Measurements from ENCODE around the gene TM4SF20.

The TM4SF20 gene

GRCh38 chr2:227377467-227378351, 1.4 kb downstream of the TM4SF20 start:
- WGBS, 2 experiments (ENCODE audit: insufficient coverage in 2 of 2), result 86 to 91% methylated on average over 5 to 8 of the region's 8 CpGs
- H3K4me3 ChIP-seq (ENCODE audit: extremely low read depth, insufficient read depth, low read length, poor library complexity, severe bottlenecking), result no peak overlapping the region
- H3K9me3 ChIP-seq (ENCODE audit: control insufficient read depth, low read length), result no peaks in the 10 kb centered on the region
- H3K36me3 ChIP-seq (ENCODE audit: control insufficient read depth, insufficient read depth, low read length), result no peaks in the 10 kb centered on the region
- H3K4me1 ChIP-seq (ENCODE audit: control insufficient read depth, insufficient read depth, low read length, poor library complexity, severe bottlenecking), result no peaks in the 10 kb centered on the region
- H3K27ac ChIP-seq (ENCODE audit: low read depth, low read length, severe bottlenecking), result no peak overlapping the region

- Histone ChIP-seq H3K27ac (ENCODE audit: low read depth, low read length, severe bottlenecking) (no peak overlapping the region), H3K4me1 (ENCODE audit: control insufficient read depth, insufficient read depth, low read length, poor library complexity, severe bottlenecking) (no peaks in the 10 kb centered on the region), H3K36me3 (ENCODE audit: control insufficient read depth, insufficient read depth, low read length) (no peaks in the 10 kb centered on the region), H3K9me3 (ENCODE audit: control insufficient read depth, low read length) (no peaks in the 10 kb centered on the region), H3K4me3 (ENCODE audit: extremely low read depth, insufficient read depth, low read length, poor library complexity, severe bottlenecking) (no peak overlapping the region)
- 60 to 73% methylated on average over 1 to 4 of the region's 9 CpGs for WGBS, 2 experiments (ENCODE audit: insufficient coverage in 2 of 2)
These were observed 2.3 kb downstream of the TM4SF20 start for GRCh38 chr2:227376656-227377396.

GRCh38 chr2:227374158-227374557, 4.9 kb downstream of the TM4SF20 start:
- no peaks in the 10 kb centered on the region for H3K36me3 ChIP-seq (ENCODE audit: control insufficient read depth, insufficient read depth, low read length)
- no peak overlapping the region for H3K4me3 ChIP-seq (ENCODE audit: extremely low read depth, insufficient read depth, low read length, poor library complexity, severe bottlenecking)
- H3K27ac ChIP-seq (ENCODE audit: low read depth, low read length, severe bottlenecking), result no peak overlapping the region
- WGBS, 2 experiments (ENCODE audit: insufficient coverage in 2 of 2), result 96% methylated on average over 5 of the region's 6 CpGs; no CpG with 5 or more reads in 1 of the 2 experiments
- H3K9me3 ChIP-seq (ENCODE audit: control insufficient read depth, low read length), result no peaks in the 10 kb centered on the region
- H3K4me1 ChIP-seq (ENCODE audit: control insufficient read depth, insufficient read depth, low read length, poor library complexity, severe bottlenecking), result peaks cover 3% of the 10 kb centered on the region

- no peak overlapping the region for H3K27ac ChIP-seq (ENCODE audit: low read depth, low read length, severe bottlenecking)
- 81 to 94% methylated on average over 7 to 8 of the region's 10 CpGs for WGBS, 2 experiments (ENCODE audit: insufficient coverage in 2 of 2)
- H3K9me3 ChIP-seq (ENCODE audit: control insufficient read depth, low read length), result no peaks in the 10 kb centered on the region
- H3K4me3 ChIP-seq (ENCODE audit: extremely low read depth, insufficient read depth, low read length, poor library complexity, severe bottlenecking), result no peak overlapping the region
- peaks cover 3% of the 10 kb centered on the region for H3K4me1 ChIP-seq (ENCODE audit: control insufficient read depth, insufficient read depth, low read length, poor library complexity, severe bottlenecking)
- H3K36me3 ChIP-seq (ENCODE audit: control insufficient read depth, insufficient read depth, low read length), result no peaks in the 10 kb centered on the region
These were observed 5.7 kb downstream of the TM4SF20 start for GRCh38 chr2:227373389-227373788.

GRCh38 chr2:227370791-227371312, 8.3 kb downstream of the TM4SF20 start:
- no peak overlapping the region for H3K4me3 ChIP-seq (ENCODE audit: extremely low read depth, insufficient read depth, low read length, poor library complexity, severe bottlenecking)
- WGBS, 2 experiments (ENCODE audit: insufficient coverage in 2 of 2), result 97 to 100% methylated on average over 3 of the region's 9 CpGs
- H3K9me3 ChIP-seq (ENCODE audit: control insufficient read depth, low read length), result no peaks in the 10 kb centered on the region
- H3K4me1 ChIP-seq (ENCODE audit: control insufficient read depth, insufficient read depth, low read length, poor library complexity, severe bottlenecking), result peaks cover 3% of the 10 kb centered on the region
- no peaks in the 10 kb centered on the region for H3K36me3 ChIP-seq (ENCODE audit: control insufficient read depth, insufficient read depth, low read length)
- no peak overlapping the region for H3K27ac ChIP-seq (ENCODE audit: low read depth, low read length, severe bottlenecking)

GRCh38 chr2:227370092-227370491, 9.0 kb downstream of the TM4SF20 start:
- H3K9me3 ChIP-seq (ENCODE audit: control insufficient read depth, low read length), result no peaks in the 10 kb centered on the region
- H3K36me3 ChIP-seq (ENCODE audit: control insufficient read depth, insufficient read depth, low read length), result no peaks in the 10 kb centered on the region
- H3K27ac ChIP-seq (ENCODE audit: low read depth, low read length, severe bottlenecking), result no peak overlapping the region
- no peak overlapping the region for H3K4me3 ChIP-seq (ENCODE audit: extremely low read depth, insufficient read depth, low read length, poor library complexity, severe bottlenecking)
- 89 to 90% methylated on average over 4 to 6 of the region's 8 CpGs for WGBS, 2 experiments (ENCODE audit: insufficient coverage in 2 of 2)
- peaks cover 3% of the 10 kb centered on the region for H3K4me1 ChIP-seq (ENCODE audit: control insufficient read depth, insufficient read depth, low read length, poor library complexity, severe bottlenecking)

- Histone ChIP-seq H3K27ac (ENCODE audit: low read depth, low read length, severe bottlenecking) (no peak overlapping the region), H3K4me3 (ENCODE audit: extremely low read depth, insufficient read depth, low read length, poor library complexity, severe bottlenecking) (no peak overlapping the region), H3K9me3 (ENCODE audit: control insufficient read depth, low read length) (no peaks in the 10 kb centered on the region), H3K36me3 (ENCODE audit: control insufficient read depth, insufficient read depth, low read length) (no peaks in the 10 kb centered on the region), H3K4me1 (ENCODE audit: control insufficient read depth, insufficient read depth, low read length, poor library complexity, severe bottlenecking) (peaks cover 3% of the 10 kb centered on the region)
- WGBS, 2 experiments (ENCODE audit: insufficient coverage in 2 of 2), result 93 to 96% methylated on average over 3 to 4 of the region's 5 CpGs
These were observed 10.5 kb downstream of the TM4SF20 start for GRCh38 chr2:227368574-227368973.

- Histone ChIP-seq H3K27ac (ENCODE audit: low read depth, low read length, severe bottlenecking) (no peak overlapping the region), H3K4me1 (ENCODE audit: control insufficient read depth, insufficient read depth, low read length, poor library complexity, severe bottlenecking) (peaks cover 3% of the 10 kb centered on the region), H3K36me3 (ENCODE audit: control insufficient read depth, insufficient read depth, low read length) (no peaks in the 10 kb centered on the region), H3K9me3 (ENCODE audit: control insufficient read depth, low read length) (no peaks in the 10 kb centered on the region), H3K4me3 (ENCODE audit: extremely low read depth, insufficient read depth, low read length, poor library complexity, severe bottlenecking) (no peak overlapping the region)
- WGBS, 2 experiments (ENCODE audit: insufficient coverage in 2 of 2), result 100% methylated on average over 2 of the region's 3 CpGs; no CpG with 5 or more reads in 1 of the 2 experiments
These were observed 11.7 kb downstream of the TM4SF20 start for GRCh38 chr2:227367427-227367795.

- Histone ChIP-seq H3K4me1 (ENCODE audit: control insufficient read depth, insufficient read depth, low read length, poor library complexity, severe bottlenecking) (peaks cover 3% of the 10 kb centered on the region), H3K27ac (ENCODE audit: low read depth, low read length, severe bottlenecking) (no peak overlapping the region), H3K4me3 (ENCODE audit: extremely low read depth, insufficient read depth, low read length, poor library complexity, severe bottlenecking) (no peak overlapping the region), H3K36me3 (ENCODE audit: control insufficient read depth, insufficient read depth, low read length) (no peaks in the 10 kb centered on the region), H3K9me3 (ENCODE audit: control insufficient read depth, low read length) (no peaks in the 10 kb centered on the region)
- 84 to 87% methylated on average over 8 of the region's 11 CpGs for WGBS, 2 experiments (ENCODE audit: insufficient coverage in 2 of 2)
These were observed 12.2 kb downstream of the TM4SF20 start for GRCh38 chr2:227366769-227367426.

- WGBS, 2 experiments (ENCODE audit: insufficient coverage in 2 of 2), result no CpG with 5 or more reads among the region's 3 CpGs
- Histone ChIP-seq H3K36me3 (ENCODE audit: control insufficient read depth, insufficient read depth, low read length) (peaks cover 2% of the 10 kb centered on the region), H3K27ac (ENCODE audit: low read depth, low read length, severe bottlenecking) (no peak overlapping the region), H3K4me1 (ENCODE audit: control insufficient read depth, insufficient read depth, low read length, poor library complexity, severe bottlenecking) (peaks cover under 1% of the 10 kb centered on the region), H3K4me3 (ENCODE audit: extremely low read depth, insufficient read depth, low read length, poor library complexity, severe bottlenecking) (no peak overlapping the region), H3K9me3 (ENCODE audit: control insufficient read depth, low read length) (no peaks in the 10 kb centered on the region)
These were observed 13.3 kb downstream of the TM4SF20 start for GRCh38 chr2:227365833-227366232.

All from mesodermal cell (in vitro differentiated cells).